K562 (cell line): ENCODE results near the gene TGM1.

ENCODE experiments used
- BCL6 ChIP-seq: fragments of 250-450 bp; sonication (Bioruptor Pico); IDR thresholded peaks from 2 replicates; pipeline ENCODE4 v1.4.0; 2020
- CTCF ChIP-seq, 3 experiments: IDR thresholded peaks in 2 of 3; conservative IDR thresholded peaks in 1 of 3; 2 replicates each; pipeline ENCODE4 v1.5.1; 2011 to 2012; ENCODE audit warnings: low read length in 3 of 3, mild to moderate bottlenecking in 3 of 3, control low read depth in 2 of 3, improper control_type of control experiment in 1 of 3, inconsistent platforms in 1 of 3, low read depth in 1 of 3, mixed read lengths in 1 of 3, moderate library complexity in 1 of 3; ENCODE audit not compliant: insufficient read depth in 2 of 3
- HDGF ChIP-seq: fragments of 450-650 bp; IDR thresholded peaks from 2 replicates; pipeline ENCODE4 v1.6.1; 2016
- LEF1 ChIP-seq: fragments of 450-650 bp; IDR thresholded peaks from 2 replicates; pipeline ENCODE4 v1.6.1; 2016; ENCODE audit warnings: mild to moderate bottlenecking
- MTF1 ChIP-seq: fragments of 250-450 bp; sonication (Bioruptor Pico); IDR thresholded peaks from 2 replicates; pipeline ENCODE4 v1.9.0; 2021; ENCODE audit warnings: moderate library complexity, mild to moderate bottlenecking, inconsistent platforms, borderline replicate concordance
- POLR2AphosphoS5 ChIP-seq: IDR thresholded peaks from 2 replicates; pipeline ENCODE4 v1.6.1; 2011; ENCODE audit warnings: mild to moderate bottlenecking, low read depth, low read length, moderate library complexity; ENCODE audit not compliant: control insufficient read depth, insufficient read depth
- ZNF232 ChIP-seq: sonication (generic); formaldehyde crosslinking; IDR thresholded peaks from 2 replicates; pipeline ENCODE4 v1.8.0; 2022; ENCODE audit warnings: mild to moderate bottlenecking, missing genetic modification reagents

- TF ChIP-seq CTCF (IDR thresholded peaks at IDR 0.05 in 2 of 3, conservative IDR thresholded peaks at IDR 0.05 in 1 of 3; ENCODE audit: insufficient read depth in 2 of 3, low read depth in 1 of 3, low read length in 3 of 3) (no peak), POLR2AphosphoS5 (no peak), HDGF (no peak), LEF1 (no peak), BCL6 (CRISPR knock-in tag) (no peak), ZNF232 (CRISPR knock-in tag) (no peak), MTF1 (CRISPR knock-in tag) (no peak)
Measured at GRCh38 chr14:24211311-24211710, 51.7 kb downstream of the TGM1 start.
